ENCODE data around the gene PSMD14. TPM values are rescaled to one million over a fixed set of nuclear protein-coding genes. Genes with fewer than 3 reads are reported as not detected.

The PSMD14 gene
- total and polyA plus RNA-seq, 4 donors = 28.8 to 60.5 (median 47.1) TPM

- peak; percentile 16 to 33 (median 18) for DNase-seq
- Histone ChIP-seq H3K9me3 (ENCODE audit: control insufficient read depth in 4 of 4, insufficient read depth in 3 of 4, low read length in 3 of 4) (peaks cover 0 to 12% (median 0%) of the 10 kb centered on the region in 4 donors), H3K4me3 (no peak overlapping the region), H3K9ac (ENCODE audit: insufficient read depth in 1 of 2, low read length in 2 of 2) (no peak overlapping the region), H3K27ac (ENCODE audit: low read depth in 1 of 2, low read length in 1 of 2) (no peak overlapping the region), H3K27me3 (ENCODE audit: control insufficient read depth in 3 of 3, insufficient read depth in 3 of 3, low read length in 2 of 3) (peaks cover 0 to 76% (median 74%) of the 10 kb centered on the region in 3 donors), H3K36me3 (ENCODE audit: control insufficient read depth in 4 of 4, insufficient read depth in 4 of 4, low read length in 4 of 4) (no peaks in the 10 kb centered on the region), H3K4me1 (ENCODE audit: control insufficient read depth in 5 of 5, insufficient read depth in 5 of 5, low read length in 5 of 5) (peaks cover 0 to 46% (median 12%) of the 10 kb centered on the region in 5 donors)
- TF ChIP-seq, protein P1, sequence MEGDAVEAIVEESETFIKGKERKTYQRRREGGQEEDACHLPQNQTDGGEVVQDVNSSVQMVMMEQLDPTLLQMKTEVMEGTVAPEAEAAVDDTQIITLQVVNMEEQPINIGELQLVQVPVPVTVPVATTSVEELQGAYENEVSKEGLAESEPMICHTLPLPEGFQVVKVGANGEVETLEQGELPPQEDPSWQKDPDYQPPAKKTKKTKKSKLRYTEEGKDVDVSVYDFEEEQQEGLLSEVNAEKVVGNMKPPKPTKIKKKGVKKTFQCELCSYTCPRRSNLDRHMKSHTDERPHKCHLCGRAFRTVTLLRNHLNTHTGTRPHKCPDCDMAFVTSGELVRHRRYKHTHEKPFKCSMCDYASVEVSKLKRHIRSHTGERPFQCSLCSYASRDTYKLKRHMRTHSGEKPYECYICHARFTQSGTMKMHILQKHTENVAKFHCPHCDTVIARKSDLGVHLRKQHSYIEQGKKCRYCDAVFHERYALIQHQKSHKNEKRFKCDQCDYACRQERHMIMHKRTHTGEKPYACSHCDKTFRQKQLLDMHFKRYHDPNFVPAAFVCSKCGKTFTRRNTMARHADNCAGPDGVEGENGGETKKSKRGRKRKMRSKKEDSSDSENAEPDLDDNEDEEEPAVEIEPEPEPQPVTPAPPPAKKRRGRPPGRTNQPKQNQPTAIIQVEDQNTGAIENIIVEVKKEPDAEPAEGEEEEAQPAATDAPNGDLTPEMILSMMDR (IDR thresholded peaks at IDR 0.05; ENCODE audit: control extremely low read depth, extremely low read depth) = no peak
- 6% methylated on average over 29 of the region's 29 CpGs for WGBS, 2 donors
- no peak for ATAC-seq (ENCODE audit: insufficient read depth, low FRiP score)
These were observed 107.1 kb downstream of the PSMD14 start for GRCh38 chr2:161415034-161415986.

- no peak within 1 kb of the TSS for H3K4me3 ChIP-seq
- no peak within 1 kb of the TSS for H3K9ac ChIP-seq (ENCODE audit: insufficient read depth in 1 of 2, low read length in 2 of 2)
- H3K36me3 ChIP-seq (ENCODE audit: control insufficient read depth in 4 of 4, insufficient read depth in 4 of 4, low read length in 4 of 4) = no peaks in the 10 kb centered on the region
- WGBS, 2 donors = 6 to 7% methylated on average over 16 of the region's 16 CpGs
- peaks cover under 1 to 84% (median 82%) of the 10 kb centered on the region in 3 donors for H3K27me3 ChIP-seq (ENCODE audit: control insufficient read depth in 3 of 3, insufficient read depth in 3 of 3, low read length in 2 of 3)
- TF ChIP-seq, protein P1 (IDR thresholded peaks at IDR 0.05; ENCODE audit: control extremely low read depth, extremely low read depth) = no peak
- H3K4me1 ChIP-seq (ENCODE audit: control insufficient read depth in 5 of 5, insufficient read depth in 5 of 5, low read length in 5 of 5) = peaks cover 0 to 46% (median 12%) of the 10 kb centered on the region in 5 donors
- H3K9me3 ChIP-seq (ENCODE audit: control insufficient read depth in 4 of 4, insufficient read depth in 3 of 4, low read length in 3 of 4) = peaks cover 0 to 12% (median 0%) of the 10 kb centered on the region in 4 donors
- DNase-seq (peak; percentile 12 to 54 (median 23)), ATAC-seq (ENCODE audit: insufficient read depth, low FRiP score) (no peak)
- H3K27ac ChIP-seq (ENCODE audit: low read depth in 1 of 2, low read length in 1 of 2) = no peak within 1 kb of the TSS
These were observed 107.9 kb downstream of the PSMD14 start, which contains the start of gene TBR1 for GRCh38 chr2:161415987-161416707. Gene TBR1 (plus strand): TSS chr2:161416297. CDS start chr2:161416411, 114 bp downstream.

DNA sequence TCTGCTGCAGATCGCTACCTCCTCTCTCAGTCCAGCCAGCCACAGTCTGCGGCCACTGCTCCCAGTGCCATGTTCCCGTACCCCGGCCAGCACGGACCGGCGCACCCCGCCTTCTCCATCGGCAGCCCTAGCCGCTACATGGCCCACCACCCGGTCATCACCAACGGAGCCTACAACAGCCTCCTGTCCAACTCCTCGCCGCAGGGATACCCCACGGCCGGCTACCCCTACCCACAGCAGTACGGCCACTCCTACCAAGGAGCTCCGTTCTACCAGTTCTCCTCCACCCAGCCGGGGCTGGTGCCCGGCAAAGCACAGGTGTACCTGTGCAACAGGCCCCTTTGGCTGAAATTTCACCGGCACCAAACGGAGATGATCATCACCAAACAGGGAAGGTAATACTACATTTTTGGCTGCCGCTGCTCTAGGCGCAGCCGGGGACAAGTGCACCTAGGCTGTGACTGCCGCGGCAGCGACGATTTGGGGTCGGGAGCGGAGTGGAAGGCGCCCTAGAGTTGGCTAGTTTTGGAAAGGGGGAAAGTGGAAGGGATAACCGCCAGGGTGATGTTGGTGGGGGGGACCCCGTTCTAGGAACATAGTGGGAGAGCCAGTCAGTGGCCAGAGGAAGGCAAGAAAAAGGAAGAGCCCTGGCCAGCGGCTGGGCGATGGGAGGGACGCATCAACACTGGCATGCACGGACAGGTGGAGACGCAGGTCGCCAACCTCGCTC, 108.6 kb downstream of the PSMD14 start:
- peaks cover 0 to 12% (median 0%) of the 10 kb centered on the region in 4 donors for H3K9me3 ChIP-seq (ENCODE audit: control insufficient read depth in 4 of 4, insufficient read depth in 3 of 4, low read length in 3 of 4)
- H3K27me3 ChIP-seq (ENCODE audit: control insufficient read depth in 3 of 3, insufficient read depth in 3 of 3, low read length in 2 of 3) = peaks cover 3 to 92% (median 85%) of the 10 kb centered on the region in 3 donors
- no peaks in the 10 kb centered on the region for H3K36me3 ChIP-seq (ENCODE audit: control insufficient read depth in 4 of 4, insufficient read depth in 4 of 4, low read length in 4 of 4)
- no peak overlapping the region for H3K4me3 ChIP-seq
- H3K9ac ChIP-seq (ENCODE audit: insufficient read depth in 1 of 2, low read length in 2 of 2) = no peak overlapping the region
- ATAC-seq (ENCODE audit: insufficient read depth, low FRiP score) (no peak), DNase-seq (peak in 1 of 3 donors; percentile 20)
- H3K4me1 ChIP-seq (ENCODE audit: control insufficient read depth in 5 of 5, insufficient read depth in 5 of 5, low read length in 5 of 5) = peaks cover 0 to 46% (median 12%) of the 10 kb centered on the region in 5 donors
- no peak overlapping the region for H3K27ac ChIP-seq (ENCODE audit: low read depth in 1 of 2, low read length in 1 of 2)
- TF ChIP-seq, protein P1 (IDR thresholded peaks at IDR 0.05; ENCODE audit: control extremely low read depth, extremely low read depth) = no peak
- WGBS, 2 donors = 5 to 8% methylated on average over 41 of the region's 41 CpGs

All from lung (tissue), 12 donors.